ENCODE measurements around the gene CNST. TPM values are rescaled to one million over a fixed set of nuclear protein-coding genes. Genes with fewer than 3 reads are reported as not detected.
A peak's percentile ranks its signal among the peaks of the same experiment; 100 is the strongest.

The CNST gene
- total RNA-seq, 2 experiments from 2014 or later: 22.1 to 25.3 TPM

DNA sequence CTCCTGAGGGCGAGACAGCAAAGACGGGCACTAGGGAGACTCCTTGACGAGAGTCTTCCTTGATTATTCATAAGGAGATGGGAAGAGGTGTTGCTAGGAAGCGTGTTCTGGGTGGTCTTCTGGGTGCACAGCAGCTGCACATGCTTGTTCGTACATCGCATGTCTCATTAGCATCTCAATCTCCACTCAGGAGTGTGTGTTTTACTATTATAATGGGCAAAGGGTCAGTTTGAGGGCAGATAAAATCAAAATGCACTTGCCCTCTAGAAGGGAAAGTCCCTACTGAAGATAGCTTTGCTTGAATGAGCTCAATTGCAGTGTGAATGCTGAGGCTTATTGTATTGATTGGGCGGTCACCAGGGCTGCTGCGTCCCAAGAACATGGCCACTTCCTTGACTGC is 107.8 kb downstream of the CNST start:
- peaks cover 28% of the 10 kb centered on the region for H3K36me3 Mint-ChIP-seq (ENCODE audit: low read depth)
- intact Hi-C loops (cut with micrococcal nuclease): no loop called here
- no peak for DNase-seq

DNA sequence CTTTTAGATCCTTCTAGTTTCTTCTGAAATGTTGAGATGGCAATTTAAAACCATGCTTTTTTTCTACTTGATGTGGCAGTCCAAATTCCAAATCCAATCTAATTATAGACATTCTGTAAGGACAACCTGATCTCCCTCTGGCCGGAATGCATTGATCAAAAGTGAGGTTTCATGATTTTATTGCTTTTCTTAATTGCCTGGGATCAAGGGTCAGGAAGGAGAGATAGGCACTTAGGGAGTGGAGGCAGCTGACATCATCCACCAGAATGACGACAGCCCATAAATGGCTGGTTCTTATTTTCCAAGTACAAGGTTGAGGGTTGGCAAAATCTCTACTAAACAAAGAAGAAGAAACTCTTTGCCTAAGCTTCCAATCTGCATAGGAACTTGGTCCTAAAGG is 111.6 kb downstream of the CNST start:
- H3K4me1 Mint-ChIP-seq (ENCODE audit: low read depth): no peaks in the 10 kb centered on the region
- no peak for DNase-seq
- H3K27ac Mint-ChIP-seq: no peak overlapping the region
- intact Hi-C loops (cut with micrococcal nuclease): no loop called here
- H3K4me3 Mint-ChIP-seq: no peak overlapping the region
- CTCF ChIA-PET: interaction anchor here (1.2 kb wide), 1 partner anchor 12 kb away, joined by 4 read pairs; no protein-coding TSS in a partner anchor
- H3K36me3 Mint-ChIP-seq (ENCODE audit: low read depth): peaks cover 9% of the 10 kb centered on the region
- peaks cover 6% of the 10 kb centered on the region for H3K9me3 Mint-ChIP-seq
- no peaks in the 10 kb centered on the region for H3K27me3 Mint-ChIP-seq (ENCODE audit: low read depth)

More for the DNA sequence above, 107.8 kb downstream of the CNST start:
- H3K9me3 Mint-ChIP-seq: peaks cover 6% of the 10 kb centered on the region
- H3K27ac Mint-ChIP-seq: no peak overlapping the region
- H3K4me1 Mint-ChIP-seq (ENCODE audit: low read depth): no peaks in the 10 kb centered on the region
- H3K4me3 Mint-ChIP-seq: no peak overlapping the region
- no peaks in the 10 kb centered on the region for H3K27me3 Mint-ChIP-seq (ENCODE audit: low read depth)
- CTCF ChIA-PET: no interaction called here

DNA sequence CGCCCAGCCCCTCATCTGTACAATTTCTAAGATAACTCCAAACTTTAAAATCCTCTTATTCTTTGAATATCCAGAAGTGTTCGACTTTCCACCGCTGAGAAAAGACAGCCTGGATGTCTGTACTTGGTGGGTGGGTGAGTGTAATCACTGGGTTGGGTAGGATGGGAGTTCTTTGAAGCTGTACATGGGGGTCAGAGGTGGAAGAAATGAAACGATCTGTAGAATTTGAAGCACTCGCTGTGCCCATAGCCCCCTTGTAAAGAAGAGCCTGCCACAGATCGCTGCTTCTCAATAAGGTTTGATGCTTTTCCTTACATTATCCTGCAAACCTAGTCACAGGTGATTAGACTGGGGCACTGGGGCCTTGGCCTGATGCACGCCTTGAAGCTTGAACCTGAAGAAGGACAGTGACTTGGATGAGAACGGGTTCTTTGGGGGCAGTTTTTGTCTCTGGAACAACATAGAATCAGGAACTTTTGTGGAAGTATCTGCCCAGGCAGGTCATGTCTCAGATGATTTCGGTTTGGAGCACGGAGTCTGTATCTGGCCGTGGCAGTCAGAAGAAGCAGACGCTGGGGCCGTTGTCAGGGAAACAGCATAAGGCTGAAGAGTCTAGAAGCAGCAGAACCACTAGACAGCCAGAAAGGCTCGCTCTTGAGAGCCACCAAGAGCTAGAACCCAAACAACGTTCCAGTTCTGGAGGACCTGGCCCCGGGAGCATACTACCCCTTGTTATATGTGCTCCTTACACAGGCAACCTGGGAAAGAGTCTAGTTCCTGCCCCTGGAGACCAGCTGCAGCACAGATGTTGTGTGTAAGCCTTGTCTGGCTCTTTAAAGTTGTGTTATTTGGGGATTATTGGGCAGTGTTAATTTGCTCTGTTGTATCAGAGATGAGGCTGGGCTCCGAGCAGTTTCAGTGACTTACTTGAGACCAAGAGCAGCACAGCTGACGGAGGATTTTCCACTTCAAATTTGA is 112.8 kb downstream of the CNST start:
- Mint-ChIP-seq H3K9me3 (peaks cover 4% of the 10 kb centered on the region), H3K4me1 (ENCODE audit: low read depth) (no peaks in the 10 kb centered on the region), H3K36me3 (ENCODE audit: low read depth) (no peaks in the 10 kb centered on the region), H3K27ac (no peak overlapping the region), H3K27me3 (ENCODE audit: low read depth) (no peaks in the 10 kb centered on the region), H3K4me3 (no peak overlapping the region)
- intact Hi-C loops (cut with micrococcal nuclease): no loop called here
- DNase-seq: no peak
- CTCF ChIA-PET: interaction anchor here (0.6 to 1.2 kb wide), 2 partner anchors 10 to 53 kb away, joined by 4 read pairs; no protein-coding TSS in a partner anchor

DNA sequence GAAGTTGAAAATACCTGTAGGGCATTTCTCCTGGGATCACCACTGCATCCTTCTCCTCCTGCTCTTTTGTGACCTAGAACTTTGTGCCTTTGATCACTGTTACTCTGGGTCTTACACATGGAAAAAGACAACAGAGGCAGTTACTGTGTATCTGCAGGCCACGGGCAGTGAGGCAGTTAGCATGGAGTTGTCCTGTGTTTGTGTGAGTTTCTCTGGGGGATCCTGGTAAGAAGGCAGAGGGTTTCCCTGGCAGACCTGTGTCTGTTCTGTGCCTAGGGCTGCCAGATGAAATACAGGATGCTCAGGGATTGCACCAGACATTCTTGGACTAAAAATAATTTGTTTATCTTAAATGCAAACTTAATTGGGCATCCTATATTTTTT is 113.5 kb downstream of the CNST start:
- H3K36me3 Mint-ChIP-seq (ENCODE audit: low read depth): no peaks in the 10 kb centered on the region
- H3K9me3 Mint-ChIP-seq: peaks cover 4% of the 10 kb centered on the region
- no peaks in the 10 kb centered on the region for H3K27me3 Mint-ChIP-seq (ENCODE audit: low read depth)
- H3K4me1 Mint-ChIP-seq (ENCODE audit: low read depth): no peaks in the 10 kb centered on the region
- no peak overlapping the region for H3K4me3 Mint-ChIP-seq
- H3K27ac Mint-ChIP-seq: no peak overlapping the region
- CTCF ChIA-PET: interaction anchor here (1.5 kb wide), 1 partner anchor 9 kb away, joined by 6 read pairs; no protein-coding TSS in a partner anchor
- intact Hi-C loops (cut with micrococcal nuclease): no loop called here
- no peak for DNase-seq

DNA sequence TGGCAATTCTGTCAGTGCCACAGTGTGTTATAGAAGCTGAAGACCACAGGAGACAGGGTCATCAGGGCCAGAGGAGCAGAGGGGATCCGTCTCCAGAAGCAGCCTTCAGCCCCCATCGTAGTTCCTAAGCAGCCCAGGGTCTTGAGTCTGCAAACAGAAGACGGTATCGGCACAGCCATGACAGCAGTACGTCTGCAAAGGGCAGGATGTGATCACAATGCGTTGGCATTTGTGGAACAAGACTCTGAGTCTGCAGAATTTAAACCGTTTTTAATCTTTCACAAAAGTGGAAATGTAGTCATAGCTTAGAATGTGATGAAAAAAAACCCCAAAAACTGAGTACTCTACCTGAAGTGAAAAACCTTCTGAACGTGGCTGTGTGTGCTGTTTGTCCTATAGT is 113.9 kb downstream of the CNST start:
- H3K9me3 Mint-ChIP-seq: peaks cover 2% of the 10 kb centered on the region
- H3K27me3 Mint-ChIP-seq (ENCODE audit: low read depth): no peaks in the 10 kb centered on the region
- no peaks in the 10 kb centered on the region for H3K4me1 Mint-ChIP-seq (ENCODE audit: low read depth)
- CTCF ChIA-PET: interaction anchor here (0.5 to 1.5 kb wide), 2 partner anchors 9 to 982 kb away, joined by 3 to 6 read pairs; no protein-coding TSS in a partner anchor
- intact Hi-C loops (cut with micrococcal nuclease): no loop called here
- DNase-seq: no peak
- H3K36me3 Mint-ChIP-seq (ENCODE audit: low read depth): no peaks in the 10 kb centered on the region
- H3K4me3 Mint-ChIP-seq: no peak overlapping the region
- no peak overlapping the region for H3K27ac Mint-ChIP-seq

DNA sequence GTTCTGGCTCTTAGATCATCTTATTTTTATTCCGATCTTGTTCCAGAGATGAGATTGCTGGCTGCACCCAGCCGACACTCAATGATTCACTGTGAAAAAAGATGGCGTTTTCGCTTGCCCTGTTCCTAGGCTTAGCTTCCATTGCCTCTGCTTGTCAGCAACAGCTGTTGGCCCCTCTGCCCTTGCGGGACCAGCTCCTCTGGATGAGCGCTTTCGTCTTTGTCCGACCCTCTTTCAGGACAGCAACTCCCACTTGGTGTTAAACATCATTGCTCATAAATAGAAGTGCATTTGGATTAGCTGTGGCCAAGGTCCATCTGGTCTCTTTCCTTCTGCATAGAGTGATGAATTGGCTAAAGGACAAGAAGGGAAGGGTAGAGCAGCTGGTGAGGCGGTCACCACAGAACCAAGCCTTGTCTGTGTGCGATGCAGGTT is 114.5 kb downstream of the CNST start:
- Mint-ChIP-seq H3K4me3 (no peak overlapping the region), H3K36me3 (ENCODE audit: low read depth) (no peaks in the 10 kb centered on the region), H3K9me3 (no peaks in the 10 kb centered on the region), H3K27me3 (ENCODE audit: low read depth) (no peaks in the 10 kb centered on the region), H3K27ac (no peak overlapping the region), H3K4me1 (ENCODE audit: low read depth) (no peaks in the 10 kb centered on the region)
- intact Hi-C loops (cut with micrococcal nuclease): no loop called here
- CTCF ChIA-PET: interaction anchor here (0.5 to 1.5 kb wide), 3 partner anchors 8 to 982 kb away, joined by 3 to 6 read pairs (median 3); no protein-coding TSS in a partner anchor
- no peak for DNase-seq

DNA sequence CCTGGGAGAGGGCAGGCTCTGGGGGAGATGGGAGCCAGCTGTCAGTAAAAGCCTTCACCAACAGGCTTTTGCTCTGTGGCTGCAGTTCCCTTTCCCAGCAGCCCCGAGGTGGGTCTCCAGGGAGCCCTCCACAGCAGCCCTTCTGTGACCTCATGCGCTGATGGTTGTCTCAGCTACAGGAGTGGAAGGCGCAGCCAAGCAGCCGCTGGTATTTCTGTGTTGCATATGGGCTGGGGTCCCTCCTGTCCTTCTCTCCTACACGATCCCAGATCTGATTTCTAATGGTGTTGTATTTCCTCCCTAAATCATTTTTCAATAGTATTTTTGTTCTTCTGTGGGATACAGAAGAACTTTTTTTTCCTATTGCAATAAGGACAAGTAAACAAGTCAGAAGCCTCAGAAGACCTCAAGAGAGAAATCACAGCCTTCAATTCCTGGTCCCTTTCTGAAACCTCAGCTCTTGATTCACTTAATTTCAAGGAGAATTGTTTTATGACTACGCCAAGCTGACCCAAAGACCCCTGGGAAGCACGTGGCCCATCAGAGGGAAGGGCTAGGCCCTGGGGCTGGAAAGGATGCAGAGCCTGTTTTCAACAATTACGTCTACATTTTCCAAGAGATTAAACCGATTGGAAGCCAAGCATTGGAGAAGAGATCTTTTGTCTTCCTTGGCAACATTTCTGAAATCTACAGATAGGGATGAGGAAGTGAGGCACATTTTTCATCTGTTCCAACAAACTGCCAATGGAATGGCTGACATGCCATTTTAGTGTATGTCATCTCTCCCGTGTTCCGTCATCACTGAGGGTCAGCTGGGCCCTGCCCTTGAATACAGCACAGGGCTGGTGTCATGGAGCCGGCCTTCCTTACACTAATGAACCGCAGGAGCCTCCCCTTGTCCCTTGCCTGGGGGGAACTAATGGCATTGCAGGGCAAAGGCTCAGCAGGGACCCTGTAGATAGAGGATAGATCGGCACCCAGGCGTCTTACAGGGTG is 115.9 kb downstream of the CNST start:
- intact Hi-C loops (cut with micrococcal nuclease): no loop called here
- H3K27me3 Mint-ChIP-seq (ENCODE audit: low read depth): no peaks in the 10 kb centered on the region
- CTCF ChIA-PET: no interaction called here
- no peak overlapping the region for H3K27ac Mint-ChIP-seq
- H3K36me3 Mint-ChIP-seq (ENCODE audit: low read depth): no peaks in the 10 kb centered on the region
- H3K4me3 Mint-ChIP-seq: no peak overlapping the region
- no peak for DNase-seq
- H3K4me1 Mint-ChIP-seq (ENCODE audit: low read depth): no peaks in the 10 kb centered on the region
- H3K9me3 Mint-ChIP-seq: no peaks in the 10 kb centered on the region

DNA sequence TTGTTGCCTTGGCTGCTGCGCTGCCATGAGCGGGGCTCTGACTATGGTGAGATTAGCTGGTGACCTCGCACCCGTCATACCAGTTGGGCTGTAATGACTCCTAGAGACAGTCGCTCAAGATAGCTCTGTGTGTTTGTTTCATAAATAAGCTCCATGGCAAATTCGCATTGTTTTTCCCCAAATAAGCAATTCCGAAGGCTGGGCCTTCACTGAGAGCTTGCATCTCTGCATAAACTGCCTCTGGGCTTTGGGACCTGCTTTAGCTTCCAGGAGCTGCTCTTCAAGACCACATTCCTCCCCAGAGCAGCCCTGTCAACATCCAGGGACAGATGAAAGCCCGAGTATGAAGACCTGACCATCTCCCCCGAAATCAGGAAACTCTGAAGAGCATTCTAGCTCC is 117.3 kb downstream of the CNST start:
- intact Hi-C loops (cut with micrococcal nuclease): no loop called here
- Mint-ChIP-seq H3K4me3 (no peak overlapping the region), H3K27me3 (ENCODE audit: low read depth) (no peaks in the 10 kb centered on the region), H3K9me3 (no peaks in the 10 kb centered on the region), H3K27ac (no peak overlapping the region), H3K4me1 (ENCODE audit: low read depth) (no peaks in the 10 kb centered on the region), H3K36me3 (ENCODE audit: low read depth) (no peaks in the 10 kb centered on the region)
- CTCF ChIA-PET: interaction anchor here (1.1 kb wide), 1 partner anchor 12 kb away, joined by 4 read pairs; no protein-coding TSS in a partner anchor
- no peak for DNase-seq

DNA sequence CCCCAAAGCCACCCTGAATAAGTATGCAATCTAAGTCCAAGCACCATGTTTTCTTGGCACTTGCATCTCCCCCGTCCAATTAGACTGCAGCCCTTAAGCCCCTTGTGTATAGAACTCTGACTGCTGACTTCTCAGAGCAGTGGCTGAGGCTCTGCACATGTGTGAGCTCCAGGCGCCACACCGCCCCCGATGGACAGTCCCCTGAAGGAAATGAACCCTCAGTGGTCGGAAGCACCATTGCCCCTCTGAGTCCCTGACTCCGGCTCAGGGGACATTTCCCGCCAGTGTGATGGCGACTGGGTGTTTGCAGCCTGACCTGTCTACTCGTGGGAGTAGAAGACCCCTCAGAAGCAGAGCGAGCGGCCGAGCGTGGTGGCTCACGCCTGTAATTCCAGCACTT is 120.7 kb downstream of the CNST start:
- no peaks in the 10 kb centered on the region for H3K27me3 Mint-ChIP-seq (ENCODE audit: low read depth)
- no peaks in the 10 kb centered on the region for H3K36me3 Mint-ChIP-seq (ENCODE audit: low read depth)
- no peak for DNase-seq
- intact Hi-C loops (cut with micrococcal nuclease): no loop called here
- H3K27ac Mint-ChIP-seq: no peak overlapping the region
- H3K4me1 Mint-ChIP-seq (ENCODE audit: low read depth): peaks cover 2% of the 10 kb centered on the region
- H3K9me3 Mint-ChIP-seq: no peaks in the 10 kb centered on the region
- CTCF ChIA-PET: no interaction called here
- H3K4me3 Mint-ChIP-seq: no peak overlapping the region

DNA sequence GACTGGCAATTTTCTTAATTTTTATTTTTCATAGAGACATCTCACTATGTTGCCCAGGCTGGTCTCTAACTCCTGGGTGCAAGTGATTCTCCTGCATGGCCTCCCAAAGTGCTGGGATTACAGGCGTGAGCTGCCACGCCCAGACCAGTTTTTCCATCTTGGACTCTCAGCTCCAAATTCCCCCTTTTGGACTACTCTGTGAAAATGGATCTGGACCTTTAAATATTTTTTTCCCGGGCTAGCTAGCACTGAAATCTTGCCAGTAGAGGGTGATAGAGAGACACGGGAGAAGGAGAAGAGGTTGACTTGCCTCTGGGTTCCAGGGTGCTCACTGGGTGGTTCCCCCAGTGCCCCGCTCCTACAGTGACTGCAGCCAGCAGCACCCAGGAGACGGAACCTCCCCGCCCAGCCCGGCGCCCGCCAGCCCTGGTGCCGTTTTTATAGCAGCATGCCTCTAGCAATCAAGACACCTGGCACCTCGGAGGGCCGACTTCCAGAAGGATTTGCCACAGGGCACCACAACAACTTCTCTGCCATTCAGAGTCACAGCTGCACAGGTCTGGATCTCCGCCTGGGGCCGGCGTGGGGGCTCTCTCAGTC is 123.3 kb downstream of the CNST start:
- CTCF ChIA-PET: interaction anchor here (0.6 to 1.8 kb wide), 8 partner anchors 9 to 295 kb away, joined by 3 to 6 read pairs (median 4); no protein-coding TSS in a partner anchor

DNA sequence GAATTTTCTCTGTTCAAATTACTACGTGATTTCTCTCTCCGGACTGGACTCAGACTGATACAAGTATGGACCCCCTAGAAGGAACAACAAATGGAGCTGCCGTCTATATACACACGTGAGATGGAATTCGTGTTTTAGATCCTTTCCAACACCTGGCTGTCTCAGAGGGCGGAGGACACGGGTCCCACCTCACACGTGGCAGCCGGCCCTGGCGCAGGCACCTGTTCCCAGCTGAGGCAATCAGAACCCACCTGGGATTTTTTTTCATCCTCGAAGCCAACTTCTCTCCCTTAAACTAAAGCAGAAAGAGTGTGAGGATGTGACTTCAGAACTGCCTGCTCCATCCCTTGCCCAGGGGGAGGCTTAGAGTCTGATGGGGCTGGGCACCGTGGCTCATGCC is 123.8 kb downstream of the CNST start:
- H3K36me3 Mint-ChIP-seq (ENCODE audit: low read depth): no peaks in the 10 kb centered on the region
- no peaks in the 10 kb centered on the region for H3K27me3 Mint-ChIP-seq (ENCODE audit: low read depth)
- peaks cover 9% of the 10 kb centered on the region for H3K9me3 Mint-ChIP-seq
- intact Hi-C loops (cut with micrococcal nuclease): loop anchor here (10.0 kb wide), 1 partner anchor 145 kb away; no protein-coding TSS in a partner anchor
- CTCF ChIA-PET: interaction anchor here (0.7 to 1.8 kb wide), 4 partner anchors 63 to 295 kb away, joined by 3 to 4 read pairs (median 3); no protein-coding TSS in a partner anchor
- H3K4me1 Mint-ChIP-seq (ENCODE audit: low read depth): peaks cover 2% of the 10 kb centered on the region
- no peak overlapping the region for H3K27ac Mint-ChIP-seq
- H3K4me3 Mint-ChIP-seq: no peak overlapping the region
- no peak for DNase-seq

More for the DNA sequence above, 123.3 kb downstream of the CNST start:
- no peaks in the 10 kb centered on the region for H3K27me3 Mint-ChIP-seq (ENCODE audit: low read depth)
- no peak overlapping the region for H3K4me3 Mint-ChIP-seq
- peaks cover 2% of the 10 kb centered on the region for H3K4me1 Mint-ChIP-seq (ENCODE audit: low read depth)
- H3K36me3 Mint-ChIP-seq (ENCODE audit: low read depth): no peaks in the 10 kb centered on the region
- H3K9me3 Mint-ChIP-seq: peaks cover 7% of the 10 kb centered on the region
- intact Hi-C loops (cut with micrococcal nuclease): loop anchor here (1.0 to 10.0 kb wide), 4 partner anchors 10 to 281 kb away; no protein-coding TSS in a partner anchor
- peak; percentile 52 for DNase-seq
- H3K27ac Mint-ChIP-seq: no peak overlapping the region

Data from activated naive CD4-positive, alpha-beta T cell treated with anti-CD3 and anti-CD28 coated beads for 36 hours (primary cell).